T-cell (primary cell): Measurements from ENCODE around the gene KCNMA1. TPM values are rescaled to one million over a fixed set of nuclear protein-coding genes. Genes with fewer than 3 reads are reported as not detected.

Source experiments
- ATAC-seq, 4 experiments: fragments of 200-7000 bp in 3 of 4; fragments of 150-1000 bp in 1 of 4; cut with Tn5 transposase; replicated peaks in 1 of 4; 1 replicate in 3 of 4; 2 replicates in 1 of 4; pipeline ENCODE4 v1.10.0; 2021; ENCODE audit warnings: moderate library complexity in 3 of 4, mild to moderate bottlenecking in 2 of 4, moderate number of reproducible peaks in 1 of 4
- CTCF ChIA-PET, 2 donors: fragments of 300-600 bp; sonication (Branson Sonifier 250); formaldehyde crosslinking; loops; one replicate each; lab custom pipeline; 2022; ENCODE audit warnings: antibody characterized with exemption in 2 of 2; lab: Charles Lee
- POLR2A ChIA-PET, 2 donors: fragments of 300-600 bp; sonication (Branson Sonifier 250); formaldehyde crosslinking; loops; one replicate each; lab custom pipeline; 2022; ENCODE audit warnings: antibody characterized with exemption in 2 of 2; lab: Charles Lee
- DNase-seq, 35 experiments: peaks; one replicate each; pipeline versions ENCODE4 v3.0.0 to v3.0.0-alpha.2; 2013 to 2023
- H3K27ac ChIP-seq: one replicate; pipeline ENCODE4 v1.5.1; 2013; ENCODE audit warnings: low read length
- H3K27me3 ChIP-seq, 2 experiments: replicated peaks in 1 of 2; 1 replicate in 1 of 2; 2 replicates in 1 of 2; pipeline versions ENCODE4 v1.6.1 to v1.7.0; 2013; ENCODE audit warnings: low read length in 1 of 2, mixed read lengths in 1 of 2; ENCODE audit not compliant: control insufficient read depth in 2 of 2, insufficient read depth in 2 of 2; ENCODE audit errors: extremely low read depth in 1 of 2
- H3K36me3 ChIP-seq, 2 donors: 1 replicate in 1 of 2; 2 replicates in 1 of 2; pipeline versions ENCODE4 v1.6.1 to v1.7.0; 2013; ENCODE audit warnings: low read length in 1 of 2; ENCODE audit not compliant: control insufficient read depth in 2 of 2, insufficient read depth in 1 of 2; ENCODE audit errors: extremely low read depth in 1 of 2
- H3K4me1 ChIP-seq, 2 experiments: 1 replicate in 1 of 2; 2 replicates in 1 of 2; pipeline versions ENCODE4 v1.6.1 to v1.7.0; 2013; ENCODE audit warnings: low read length in 2 of 2, mixed read lengths in 1 of 2; ENCODE audit not compliant: insufficient read depth in 2 of 2, control insufficient read depth in 1 of 2; ENCODE audit errors: extremely low read depth in 1 of 2
- H3K4me3 ChIP-seq, 2 donors: 1 replicate in 1 of 2; 2 replicates in 1 of 2; pipeline versions ENCODE4 v1.5.1 to v1.7.0; 2013; ENCODE audit warnings: mild to moderate bottlenecking in 2 of 2, low read length in 1 of 2, moderate library complexity in 1 of 2; ENCODE audit not compliant: control insufficient read depth in 1 of 2; ENCODE audit errors: extremely low read depth in 1 of 2
- H3K9me3 ChIP-seq: 2 replicates; pipeline ENCODE4 v1.7.0; 2013
- H3K27ac Mint-ChIP-seq, 2 donors: one replicate each; pipeline ENCODE4 v1.8.0; 2020 to 2021; ENCODE audit warnings: mild to moderate bottlenecking in 2 of 2, mixed read lengths in 2 of 2
- H3K27me3 Mint-ChIP-seq, 2 donors: one replicate each; pipeline ENCODE4 v1.8.0; 2021 to 2022; ENCODE audit warnings: mixed read lengths in 2 of 2
- H3K36me3 Mint-ChIP-seq: one replicate; pipeline ENCODE4 v1.8.0; 2021; ENCODE audit warnings: mixed read lengths
- H3K4me1 Mint-ChIP-seq, 3 donors: one replicate each; pipeline ENCODE4 v1.8.0; 2020 to 2022; ENCODE audit warnings: mixed read lengths in 3 of 3, mild to moderate bottlenecking in 1 of 3
- H3K4me3 Mint-ChIP-seq, 3 donors: one replicate each; pipeline ENCODE4 v1.8.0; 2020 to 2022; ENCODE audit warnings: mild to moderate bottlenecking in 3 of 3, mixed read lengths in 3 of 3, moderate library complexity in 3 of 3
- H3K9me3 Mint-ChIP-seq, 3 donors: one replicate each; pipeline ENCODE4 v1.8.0; 2020 to 2022; ENCODE audit warnings: mixed read lengths in 3 of 3
- WGBS: methylation state at CpG from one replicate; pipeline ENCODE4 v1.1.5; 2013; ENCODE audit warnings: missing lambda C conversion rate; ENCODE audit not compliant: insufficient coverage; 5-methylcytosine and 5-hydroxymethylcytosine counted together
- total RNA-seq, 35 experiments: library from RNA in 6 of 35; stranded (reverse) in 6 of 35; fragments of 120-200 nt in 1 of 35; gene quantifications; one replicate each; pipeline versions ENCODE4 v1.2.1 to v1.2.4 and lab custom pipeline; 2013 to 2026

The KCNMA1 gene
- total RNA-seq, 5 donors from 2014 or later (not counting 1 experiment from before 2014, with no cell fraction given): 0.14 to 1.6 (median 0.60) TPM

GRCh38 chr10:77205135-77205534 is 432.5 kb downstream of the KCNMA1 start:
- peaks cover 0 to 7% (median 5%) of the 10 kb centered on the region in 3 donors for H3K9me3 Mint-ChIP-seq
- WGBS: no CpG with 5 or more reads among the region's 2 CpGs
- H3K27ac ChIP-seq: no peak overlapping the region
- H3K36me3 Mint-ChIP-seq: no peaks in the 10 kb centered on the region
- H3K27ac Mint-ChIP-seq: no peak overlapping the region
- H3K27me3 Mint-ChIP-seq: peaks cover 8 to 44% of the 10 kb centered on the region in 2 donors
- H3K36me3 ChIP-seq: no peaks in the 10 kb centered on the region
- H3K4me3 Mint-ChIP-seq: no peak overlapping the region
- POLR2A ChIA-PET: no interaction called here
- H3K4me3 ChIP-seq: no peak overlapping the region
- CTCF ChIA-PET: interaction anchor here in 1 of 2 donors (0.6 kb wide), 1 partner anchor 292 kb away, joined by 8 read pairs; no protein-coding TSS in a partner anchor
- H3K4me1 Mint-ChIP-seq: no peaks in the 10 kb centered on the region
- no peak for DNase-seq
- H3K9me3 ChIP-seq: no peaks in the 10 kb centered on the region
- no peak for ATAC-seq
- no peaks in the 10 kb centered on the region for H3K4me1 ChIP-seq
- peaks cover 0 to 3% of the 10 kb centered on the region in 2 experiments for H3K27me3 ChIP-seq

- no peak overlapping the region for H3K4me3 ChIP-seq
- no peaks in the 10 kb centered on the region for H3K36me3 ChIP-seq
- no peaks in the 10 kb centered on the region for H3K4me1 ChIP-seq
- ChIA-PET CTCF (no interaction called here), POLR2A (no interaction called here)
- no peak overlapping the region for H3K27ac Mint-ChIP-seq
- H3K9me3 ChIP-seq: no peaks in the 10 kb centered on the region
- no peak overlapping the region for H3K27ac ChIP-seq
- no peaks in the 10 kb centered on the region for H3K36me3 Mint-ChIP-seq
- no peak for DNase-seq
- peaks cover 0 to 3% of the 10 kb centered on the region in 2 experiments for H3K27me3 ChIP-seq
- no CpG with 5 or more reads among the region's 2 CpGs for WGBS
- no peaks in the 10 kb centered on the region for H3K4me1 Mint-ChIP-seq
- no peak for ATAC-seq
- H3K9me3 Mint-ChIP-seq: peaks cover 0 to 7% (median 5%) of the 10 kb centered on the region in 3 donors
- peaks cover 12 to 49% of the 10 kb centered on the region in 2 donors for H3K27me3 Mint-ChIP-seq
- H3K4me3 Mint-ChIP-seq: no peak overlapping the region
Measured at GRCh38 chr10:77204171-77204570, 433.4 kb downstream of the KCNMA1 start.

DNA sequence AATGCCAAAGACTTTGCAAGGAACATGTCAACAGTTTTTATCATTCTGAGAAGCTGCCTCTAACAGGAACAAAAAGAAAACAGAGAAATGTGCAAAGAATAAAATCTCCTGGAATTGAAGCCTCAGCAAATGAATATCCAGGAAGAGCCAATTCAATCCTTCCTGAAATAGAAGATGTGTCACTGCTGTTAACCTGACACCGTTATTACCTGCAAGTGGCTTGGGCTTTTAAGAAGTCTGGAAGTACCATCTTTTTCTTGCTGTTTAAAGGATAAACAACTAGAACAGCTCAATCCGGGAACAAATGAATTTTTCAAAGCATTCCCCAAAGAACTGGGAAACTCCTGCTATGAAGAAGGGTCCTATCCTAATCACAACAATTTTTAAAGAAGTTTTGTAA is 434.8 kb downstream of the KCNMA1 start:
- no peaks in the 10 kb centered on the region for H3K4me1 Mint-ChIP-seq
- Histone ChIP-seq H3K9me3 (no peaks in the 10 kb centered on the region), H3K27me3 (peaks cover 0 to 3% of the 10 kb centered on the region in 2 experiments), H3K27ac (no peak overlapping the region), H3K36me3 (no peaks in the 10 kb centered on the region), H3K4me1 (no peaks in the 10 kb centered on the region), H3K4me3 (no peak overlapping the region)
- ChIA-PET POLR2A (no interaction called here), CTCF (interaction anchor here in 1 of 2 donors (0.6 kb wide), 1 partner anchor 29 kb away, joined by 3 read pairs; no protein-coding TSS in a partner anchor)
- peaks cover 12 to 47% of the 10 kb centered on the region in 2 donors for H3K27me3 Mint-ChIP-seq
- 67% methylated on average over 1 of the region's 2 CpGs for WGBS
- H3K9me3 Mint-ChIP-seq: peaks cover 0 to 7% (median 5%) of the 10 kb centered on the region in 3 donors
- no peak for ATAC-seq
- no peaks in the 10 kb centered on the region for H3K36me3 Mint-ChIP-seq
- no peak overlapping the region for H3K4me3 Mint-ChIP-seq
- H3K27ac Mint-ChIP-seq: no peak overlapping the region
- no peak for DNase-seq

- H3K27me3 Mint-ChIP-seq: peaks cover 14 to 45% of the 10 kb centered on the region in 2 donors
- CTCF ChIA-PET: no interaction called here
- no peaks in the 10 kb centered on the region for H3K36me3 ChIP-seq
- H3K36me3 Mint-ChIP-seq: no peaks in the 10 kb centered on the region
- H3K4me1 Mint-ChIP-seq: no peaks in the 10 kb centered on the region
- no peak overlapping the region for H3K27ac ChIP-seq
- H3K4me3 ChIP-seq: no peak overlapping the region
- WGBS: no CpG with 5 or more reads among the region's 7 CpGs
- H3K4me3 Mint-ChIP-seq: no peak overlapping the region
- peaks cover 0 to 6% of the 10 kb centered on the region in 2 experiments for H3K27me3 ChIP-seq
- H3K4me1 ChIP-seq: no peaks in the 10 kb centered on the region
- no peak for DNase-seq
- ATAC-seq: no peak
- no peak overlapping the region for H3K27ac Mint-ChIP-seq
- no peaks in the 10 kb centered on the region for H3K9me3 ChIP-seq
- peaks cover 0 to 7% (median 5%) of the 10 kb centered on the region in 3 donors for H3K9me3 Mint-ChIP-seq
- POLR2A ChIA-PET: interaction anchor here in 1 of 2 donors (0.6 kb wide), 1 partner anchor 21 kb away, joined by 3 read pairs; no protein-coding TSS in a partner anchor
Measured at GRCh38 chr10:77201135-77202106, 436.2 kb downstream of the KCNMA1 start.

DNA sequence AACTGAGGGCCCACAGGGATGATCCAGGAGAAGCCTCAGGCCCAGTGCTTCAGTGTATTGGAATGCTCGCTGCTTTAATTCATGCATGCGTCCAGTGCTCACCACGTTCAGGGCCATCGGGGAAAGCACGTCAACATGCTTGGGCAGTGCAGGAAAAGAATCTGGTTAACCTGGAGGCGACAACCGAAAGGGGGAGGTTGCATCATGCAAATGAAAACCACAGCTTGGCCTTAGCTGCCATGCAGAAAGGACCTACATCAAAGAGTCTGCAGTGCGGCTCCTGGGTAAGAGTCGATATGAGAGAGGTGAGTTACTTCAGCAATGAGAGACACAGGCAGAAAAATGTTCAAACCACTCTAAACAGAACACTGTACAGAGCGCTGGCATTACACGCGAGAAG is 440.1 kb downstream of the KCNMA1 start:
- H3K9me3 Mint-ChIP-seq: no peaks in the 10 kb centered on the region
- ChIA-PET POLR2A (no interaction called here), CTCF (no interaction called here)
- peaks cover 0 to 9% of the 10 kb centered on the region in 2 experiments for H3K27me3 ChIP-seq
- 73% methylated on average over 7 of the region's 12 CpGs for WGBS
- no peak overlapping the region for H3K27ac Mint-ChIP-seq
- no peak overlapping the region for H3K4me3 Mint-ChIP-seq
- DNase-seq (no peak), ATAC-seq (no peak)
- peaks cover 15 to 37% of the 10 kb centered on the region in 2 donors for H3K27me3 Mint-ChIP-seq
- no peaks in the 10 kb centered on the region for H3K36me3 Mint-ChIP-seq
- no peak overlapping the region for H3K4me3 ChIP-seq
- H3K27ac ChIP-seq: no peak overlapping the region
- H3K4me1 Mint-ChIP-seq: no peaks in the 10 kb centered on the region
- no peaks in the 10 kb centered on the region for H3K4me1 ChIP-seq
- no peaks in the 10 kb centered on the region for H3K36me3 ChIP-seq
- no peaks in the 10 kb centered on the region for H3K9me3 ChIP-seq

- Mint-ChIP-seq H3K4me1 (no peaks in the 10 kb centered on the region), H3K27me3 (peaks cover 17 to 37% of the 10 kb centered on the region in 2 donors), H3K27ac (no peak overlapping the region), H3K9me3 (no peaks in the 10 kb centered on the region), H3K4me3 (no peak overlapping the region), H3K36me3 (no peaks in the 10 kb centered on the region)
- Histone ChIP-seq H3K4me1 (no peaks in the 10 kb centered on the region), H3K27me3 (peaks cover 0 to 9% of the 10 kb centered on the region in 2 experiments), H3K4me3 (no peak overlapping the region), H3K9me3 (no peaks in the 10 kb centered on the region), H3K27ac (no peak overlapping the region), H3K36me3 (no peaks in the 10 kb centered on the region)
- no CpG with 5 or more reads among the region's 2 CpGs for WGBS
- no peak for ATAC-seq
- CTCF ChIA-PET: no interaction called here
- no peak for DNase-seq
- POLR2A ChIA-PET: no interaction called here
Measured at GRCh38 chr10:77196614-77197013, 441.0 kb downstream of the KCNMA1 start.
